ENCODE data around the gene SEC16A.

The SEC16A gene

DNA sequence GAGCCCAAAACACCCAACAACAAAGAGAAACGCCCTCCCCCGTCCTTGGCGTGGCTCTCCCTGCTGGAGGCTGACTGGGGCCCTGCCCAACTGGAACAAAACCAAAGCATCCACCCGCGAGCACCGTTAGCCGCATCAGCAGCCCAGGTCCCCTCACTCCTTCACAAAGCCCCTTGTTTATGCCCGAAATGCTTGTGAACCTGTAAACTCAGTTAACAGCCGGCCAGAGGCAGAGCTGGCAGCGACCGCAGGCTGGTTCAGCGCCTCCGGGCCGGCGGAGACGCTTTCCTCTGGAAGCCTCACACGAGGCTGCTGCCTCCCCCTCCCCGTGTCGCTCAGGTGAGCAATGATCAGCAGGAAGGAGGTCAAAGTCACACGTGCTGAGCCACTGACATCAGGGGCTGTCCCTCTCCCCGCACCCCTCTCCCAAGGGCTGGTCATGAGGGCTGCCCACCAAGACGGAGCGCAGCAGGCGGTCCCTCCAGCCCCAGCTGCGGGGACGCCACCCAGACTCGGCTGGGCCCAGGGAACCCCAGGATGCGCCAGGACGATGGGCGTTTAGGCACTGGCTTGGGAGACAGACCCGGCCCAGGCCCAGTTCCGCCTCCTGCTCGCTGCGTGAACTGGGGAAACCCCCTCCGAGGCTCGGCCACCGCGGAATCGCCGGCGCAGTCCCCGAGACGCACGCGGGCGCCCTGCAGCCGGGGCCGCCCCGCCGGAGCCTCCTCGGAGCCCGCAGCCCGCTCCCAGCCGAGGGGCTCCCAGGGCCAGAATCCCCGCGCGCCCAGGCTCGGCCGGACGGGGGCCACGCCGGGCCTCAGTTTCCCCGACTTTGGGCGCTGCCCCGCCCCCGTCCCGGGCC is 83.4 kb downstream of the SEC16A start:
- H3K4me3 ChIP-seq (ENCODE audit: control insufficient read depth in 1 of 7, extremely low read depth in 1 of 7, insufficient read depth in 4 of 7, low read depth in 2 of 7, low read length in 6 of 7) = peak overlapping the region; percentile 64 to 87 (median 77)
- 4% methylated on average over 55 of the region's 67 CpGs for WGBS (ENCODE audit: insufficient coverage)
- ChIA-PET POLR2A (no interaction called here), CTCF (interaction anchor here (1.0 to 1.4 kb wide), 4 partner anchors 11 to 89 kb away, joined by 3 to 6 read pairs (median 3); no protein-coding TSS in a partner anchor)
- no peaks in the 10 kb centered on the region for H3K9me3 ChIP-seq (ENCODE audit: control extremely low read depth in 1 of 5, control insufficient read depth in 4 of 5, insufficient read depth in 2 of 5, low read depth in 1 of 5, low read length in 4 of 5)
- H3K27me3 ChIP-seq (replicated peaks in 2 of 5; ENCODE audit: control insufficient read depth in 4 of 5, insufficient read depth in 5 of 5, low read length in 4 of 5) = no peaks in the 10 kb centered on the region
- H3K4me1 ChIP-seq (ENCODE audit: control extremely low read depth in 1 of 4, control insufficient read depth in 4 of 4, insufficient read depth in 4 of 4, low read length in 3 of 4) = peaks cover 0 to 22% (median 20%) of the 10 kb centered on the region in 4 experiments
- H3K36me3 ChIP-seq (ENCODE audit: control insufficient read depth in 4 of 4, insufficient read depth in 4 of 4, low read length in 3 of 4) = peaks cover 3 to 70% (median 47%) of the 10 kb centered on the region in 4 experiments
- peak overlapping the region in 1 of 2 experiments; percentile 63 for H3K27ac ChIP-seq (ENCODE audit: insufficient read depth in 1 of 2, low read depth in 1 of 2, low read length in 2 of 2, poor library complexity in 1 of 2, severe bottlenecking in 2 of 2)
- peak; percentile 20 to 69 (median 68) for DNase-seq

DNA sequence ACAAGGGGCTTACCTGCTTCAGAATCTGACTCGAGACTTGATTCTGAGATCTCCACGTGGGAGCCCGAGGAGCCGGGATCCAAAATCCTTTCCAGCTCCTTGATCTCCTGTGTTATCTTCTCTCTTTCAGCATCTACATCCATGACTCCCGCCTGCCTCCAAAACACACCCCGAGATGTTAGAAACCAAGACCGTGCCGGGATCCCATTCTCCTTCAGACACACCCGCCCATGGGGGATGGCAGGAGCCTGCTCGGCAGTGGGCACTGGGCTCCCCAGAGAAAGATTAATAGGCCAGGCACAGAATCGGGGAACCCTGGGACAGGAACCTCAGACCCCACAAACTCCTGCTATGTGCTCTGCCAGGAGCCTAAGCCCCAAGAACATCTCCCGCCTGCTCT is 84.6 kb downstream of the SEC16A start:
- peaks cover 0 to 22% (median 16%) of the 10 kb centered on the region in 4 experiments for H3K4me1 ChIP-seq (ENCODE audit: control extremely low read depth in 1 of 4, control insufficient read depth in 4 of 4, insufficient read depth in 4 of 4, low read length in 3 of 4)
- 95% methylated on average over 12 of the region's 12 CpGs for WGBS (ENCODE audit: insufficient coverage)
- H3K36me3 ChIP-seq (ENCODE audit: control insufficient read depth in 4 of 4, insufficient read depth in 4 of 4, low read length in 3 of 4) = peaks cover 3 to 71% (median 51%) of the 10 kb centered on the region in 4 experiments
- H3K27ac ChIP-seq (ENCODE audit: insufficient read depth in 1 of 2, low read depth in 1 of 2, low read length in 2 of 2, poor library complexity in 1 of 2, severe bottlenecking in 2 of 2) = no peak overlapping the region
- no peaks in the 10 kb centered on the region for H3K9me3 ChIP-seq (ENCODE audit: control extremely low read depth in 1 of 5, control insufficient read depth in 4 of 5, insufficient read depth in 2 of 5, low read depth in 1 of 5, low read length in 4 of 5)
- peak overlapping the region in 1 of 7 experiments; percentile 79 for H3K4me3 ChIP-seq (ENCODE audit: control insufficient read depth in 1 of 7, extremely low read depth in 1 of 7, insufficient read depth in 4 of 7, low read depth in 2 of 7, low read length in 6 of 7)
- ChIA-PET POLR2A (no interaction called here), CTCF (interaction anchor here (1.3 to 1.5 kb wide), 3 partner anchors 10 to 88 kb away, joined by 3 to 6 read pairs (median 3); no protein-coding TSS in a partner anchor)
- no peak for DNase-seq
- H3K27me3 ChIP-seq (replicated peaks in 2 of 5; ENCODE audit: control insufficient read depth in 4 of 5, insufficient read depth in 5 of 5, low read length in 4 of 5) = no peaks in the 10 kb centered on the region

DNA sequence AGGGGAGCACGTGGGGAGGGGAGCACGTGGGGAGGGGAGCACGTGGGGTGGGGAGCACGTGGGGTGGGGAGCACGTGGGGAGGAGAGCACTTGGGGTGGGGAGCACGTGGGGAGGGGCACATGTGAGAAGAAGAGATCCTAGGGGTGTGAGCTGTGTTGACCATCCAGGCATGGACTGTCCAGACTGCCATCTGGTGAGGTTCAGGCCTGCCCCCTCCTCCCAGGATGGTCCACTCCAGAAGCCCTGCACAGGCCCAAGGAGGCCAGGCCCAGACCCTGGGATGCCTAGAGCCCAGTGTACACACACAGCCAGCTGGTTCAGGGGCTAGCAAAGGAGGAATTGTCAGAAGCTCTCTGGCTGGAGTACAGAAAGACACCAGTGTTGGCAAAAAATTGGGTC is 85.2 kb downstream of the SEC16A start:
- H3K4me1 ChIP-seq (ENCODE audit: control extremely low read depth in 1 of 4, control insufficient read depth in 4 of 4, insufficient read depth in 4 of 4, low read length in 3 of 4) = peaks cover 0 to 22% (median 16%) of the 10 kb centered on the region in 4 experiments
- H3K4me3 ChIP-seq (ENCODE audit: control insufficient read depth in 1 of 7, extremely low read depth in 1 of 7, insufficient read depth in 4 of 7, low read depth in 2 of 7, low read length in 6 of 7) = no peak overlapping the region
- DNase-seq = no peak
- ChIA-PET POLR2A (no interaction called here), CTCF (interaction anchor here (0.6 to 1.6 kb wide), 6 partner anchors 10 to 43 kb away, joined by 3 to 7 read pairs (median 3); partner anchors contain the start of genes DNLZ, ENTR1 and PMPCA)
- no peaks in the 10 kb centered on the region for H3K9me3 ChIP-seq (ENCODE audit: control extremely low read depth in 1 of 5, control insufficient read depth in 4 of 5, insufficient read depth in 2 of 5, low read depth in 1 of 5, low read length in 4 of 5)
- WGBS (ENCODE audit: insufficient coverage) = no CpG with 5 or more reads among the region's 6 CpGs
- H3K27ac ChIP-seq (ENCODE audit: insufficient read depth in 1 of 2, low read depth in 1 of 2, low read length in 2 of 2, poor library complexity in 1 of 2, severe bottlenecking in 2 of 2) = no peak overlapping the region
- peaks cover 3 to 75% (median 56%) of the 10 kb centered on the region in 4 experiments for H3K36me3 ChIP-seq (ENCODE audit: control insufficient read depth in 4 of 4, insufficient read depth in 4 of 4, low read length in 3 of 4)
- H3K27me3 ChIP-seq (replicated peaks in 2 of 5; ENCODE audit: control insufficient read depth in 4 of 5, insufficient read depth in 5 of 5, low read length in 4 of 5) = no peaks in the 10 kb centered on the region

DNA sequence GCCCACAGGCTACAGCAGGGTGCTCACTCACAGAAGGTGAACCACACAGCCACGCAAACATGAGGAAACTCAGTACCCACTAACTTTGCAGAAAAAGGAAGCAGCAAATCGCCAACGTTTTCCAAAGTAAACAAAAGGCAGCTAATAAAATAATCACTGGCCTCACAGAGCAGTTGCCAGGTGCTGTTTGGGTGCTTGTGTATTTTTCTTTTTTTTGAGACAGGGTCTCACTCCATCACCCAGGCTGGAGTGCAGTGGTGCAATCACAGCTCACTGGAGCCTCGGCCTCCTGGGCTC is 86.7 kb downstream of the SEC16A start:
- Histone ChIP-seq H3K27me3 (replicated peaks in 2 of 5; ENCODE audit: control insufficient read depth in 4 of 5, insufficient read depth in 5 of 5, low read length in 4 of 5) (no peaks in the 10 kb centered on the region), H3K27ac (ENCODE audit: insufficient read depth in 1 of 2, low read depth in 1 of 2, low read length in 2 of 2, poor library complexity in 1 of 2, severe bottlenecking in 2 of 2) (no peak overlapping the region), H3K4me3 (ENCODE audit: control insufficient read depth in 1 of 7, extremely low read depth in 1 of 7, insufficient read depth in 4 of 7, low read depth in 2 of 7, low read length in 6 of 7) (no peak overlapping the region), H3K4me1 (ENCODE audit: control extremely low read depth in 1 of 4, control insufficient read depth in 4 of 4, insufficient read depth in 4 of 4, low read length in 3 of 4) (peaks cover 0 to 22% (median 16%) of the 10 kb centered on the region in 4 experiments), H3K9me3 (ENCODE audit: control extremely low read depth in 1 of 5, control insufficient read depth in 4 of 5, insufficient read depth in 2 of 5, low read depth in 1 of 5, low read length in 4 of 5) (no peaks in the 10 kb centered on the region), H3K36me3 (ENCODE audit: control insufficient read depth in 4 of 4, insufficient read depth in 4 of 4, low read length in 3 of 4) (peaks cover 3 to 75% (median 55%) of the 10 kb centered on the region in 4 experiments)
- CTCF ChIA-PET = interaction anchor here (1.0 to 1.6 kb wide), 2 partner anchors 11 to 13 kb away, joined by 3 to 5 read pairs; no protein-coding TSS in a partner anchor
- no peak for DNase-seq
- POLR2A ChIA-PET = no interaction called here
- 92% methylated on average over 2 of the region's 4 CpGs for WGBS (ENCODE audit: insufficient coverage)

DNA sequence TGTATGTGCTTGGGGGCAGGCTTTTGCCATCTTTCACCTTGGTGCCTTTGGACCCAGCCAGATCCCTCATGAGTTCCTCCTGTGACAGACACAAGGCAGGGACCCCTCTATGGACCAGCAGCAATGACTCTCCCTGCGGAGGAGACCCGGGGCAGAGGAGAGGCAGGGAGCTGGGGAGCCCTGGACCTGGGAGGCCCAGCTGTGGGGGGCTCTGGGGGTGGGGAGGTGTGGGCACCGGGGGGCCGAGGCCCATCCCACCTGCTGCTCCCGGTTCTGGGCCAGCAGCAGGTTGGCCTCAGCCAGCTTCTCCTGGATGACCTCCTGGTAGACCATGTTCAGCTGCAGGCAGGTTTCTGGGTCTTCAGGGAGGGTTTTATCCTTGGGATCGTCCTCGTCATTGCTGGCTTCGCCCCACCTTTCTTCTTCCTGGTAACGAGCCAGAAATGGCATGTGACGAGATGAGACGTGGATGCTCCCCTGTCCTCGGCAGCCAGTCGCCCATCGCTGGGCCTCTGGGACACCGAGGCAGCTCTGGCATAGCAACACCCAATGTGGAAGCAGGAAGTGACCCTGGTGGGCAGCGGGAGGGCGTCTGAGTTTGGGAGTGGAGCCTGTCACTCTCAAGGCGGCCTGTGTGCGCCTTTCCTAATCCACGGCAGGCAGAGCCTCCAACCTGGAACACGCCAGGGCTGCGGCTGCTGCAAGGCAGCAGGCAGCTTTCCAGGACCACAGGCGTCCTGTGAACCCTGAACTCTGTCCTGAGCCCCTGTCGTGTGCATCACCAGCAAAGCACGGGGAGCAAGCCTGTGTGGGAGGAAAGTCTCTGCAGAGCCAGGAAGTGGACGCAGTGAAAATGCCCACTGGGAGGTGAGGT is 87.3 kb downstream of the SEC16A start:
- H3K27ac ChIP-seq (ENCODE audit: insufficient read depth in 1 of 2, low read depth in 1 of 2, low read length in 2 of 2, poor library complexity in 1 of 2, severe bottlenecking in 2 of 2) = no peak overlapping the region
- ChIA-PET CTCF (interaction anchor here (1.0 kb wide), 1 partner anchor 14 kb away, joined by 3 read pairs; no protein-coding TSS in a partner anchor), POLR2A (no interaction called here)
- H3K4me1 ChIP-seq (ENCODE audit: control extremely low read depth in 1 of 4, control insufficient read depth in 4 of 4, insufficient read depth in 4 of 4, low read length in 3 of 4) = peaks cover 0 to 21% (median 15%) of the 10 kb centered on the region in 4 experiments
- no peaks in the 10 kb centered on the region for H3K27me3 ChIP-seq (replicated peaks in 2 of 5; ENCODE audit: control insufficient read depth in 4 of 5, insufficient read depth in 5 of 5, low read length in 4 of 5)
- no peak overlapping the region for H3K4me3 ChIP-seq (ENCODE audit: control insufficient read depth in 1 of 7, extremely low read depth in 1 of 7, insufficient read depth in 4 of 7, low read depth in 2 of 7, low read length in 6 of 7)
- H3K36me3 ChIP-seq (ENCODE audit: control insufficient read depth in 4 of 4, insufficient read depth in 4 of 4, low read length in 3 of 4) = peaks cover 3 to 76% (median 56%) of the 10 kb centered on the region in 4 experiments
- no peak for DNase-seq
- 97% methylated on average over 17 of the region's 26 CpGs for WGBS (ENCODE audit: insufficient coverage)
- no peaks in the 10 kb centered on the region for H3K9me3 ChIP-seq (ENCODE audit: control extremely low read depth in 1 of 5, control insufficient read depth in 4 of 5, insufficient read depth in 2 of 5, low read depth in 1 of 5, low read length in 4 of 5)

DNA sequence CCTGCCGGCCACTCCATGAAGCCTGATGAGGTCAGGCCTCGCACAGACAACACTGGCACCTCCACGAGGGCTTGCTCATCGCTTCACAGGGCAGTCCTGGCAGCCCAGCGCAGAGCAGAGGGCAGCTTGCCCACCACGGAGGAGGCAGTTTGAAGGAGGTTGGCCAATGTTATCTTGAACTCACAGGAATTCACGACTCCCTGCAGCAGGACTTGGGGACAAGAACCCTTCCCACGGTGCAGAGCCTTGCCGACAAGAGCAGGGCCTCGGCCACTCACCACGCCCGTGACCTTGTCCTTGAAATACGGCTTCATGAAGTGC is 87.9 kb downstream of the SEC16A start:
- Histone ChIP-seq H3K36me3 (ENCODE audit: control insufficient read depth in 4 of 4, insufficient read depth in 4 of 4, low read length in 3 of 4) (peaks cover 3 to 79% (median 57%) of the 10 kb centered on the region in 4 experiments), H3K9me3 (ENCODE audit: control extremely low read depth in 1 of 5, control insufficient read depth in 4 of 5, insufficient read depth in 2 of 5, low read depth in 1 of 5, low read length in 4 of 5) (no peaks in the 10 kb centered on the region), H3K27ac (ENCODE audit: insufficient read depth in 1 of 2, low read depth in 1 of 2, low read length in 2 of 2, poor library complexity in 1 of 2, severe bottlenecking in 2 of 2) (no peak overlapping the region), H3K27me3 (replicated peaks in 2 of 5; ENCODE audit: control insufficient read depth in 4 of 5, insufficient read depth in 5 of 5, low read length in 4 of 5) (no peaks in the 10 kb centered on the region), H3K4me1 (ENCODE audit: control extremely low read depth in 1 of 4, control insufficient read depth in 4 of 4, insufficient read depth in 4 of 4, low read length in 3 of 4) (peaks cover 0 to 16% (median 13%) of the 10 kb centered on the region in 4 experiments), H3K4me3 (ENCODE audit: control insufficient read depth in 1 of 7, extremely low read depth in 1 of 7, insufficient read depth in 4 of 7, low read depth in 2 of 7, low read length in 6 of 7) (no peak overlapping the region)
- no peak for DNase-seq
- POLR2A ChIA-PET = no interaction called here
- 95% methylated on average over 13 of the region's 13 CpGs for WGBS (ENCODE audit: insufficient coverage)
- CTCF ChIA-PET = no interaction called here

All from common myeloid progenitor, CD34-positive (primary cell).